Activated T-cell treated with anti-CD3 and anti-CD28 coated beads for 24 hours (primary cell): ENCODE measurements around the gene UNC5A.

Source experiments
- DNase-seq: peaks from one replicate; pipeline ENCODE4 v3.0.0-alpha.2; 2020; ENCODE audit warnings: low read depth

Gene UNC5A

GRCh38 chr5:176821441-176821840 is 11.1 kb downstream of the UNC5A start:
- no peak for DNase-seq

DNA sequence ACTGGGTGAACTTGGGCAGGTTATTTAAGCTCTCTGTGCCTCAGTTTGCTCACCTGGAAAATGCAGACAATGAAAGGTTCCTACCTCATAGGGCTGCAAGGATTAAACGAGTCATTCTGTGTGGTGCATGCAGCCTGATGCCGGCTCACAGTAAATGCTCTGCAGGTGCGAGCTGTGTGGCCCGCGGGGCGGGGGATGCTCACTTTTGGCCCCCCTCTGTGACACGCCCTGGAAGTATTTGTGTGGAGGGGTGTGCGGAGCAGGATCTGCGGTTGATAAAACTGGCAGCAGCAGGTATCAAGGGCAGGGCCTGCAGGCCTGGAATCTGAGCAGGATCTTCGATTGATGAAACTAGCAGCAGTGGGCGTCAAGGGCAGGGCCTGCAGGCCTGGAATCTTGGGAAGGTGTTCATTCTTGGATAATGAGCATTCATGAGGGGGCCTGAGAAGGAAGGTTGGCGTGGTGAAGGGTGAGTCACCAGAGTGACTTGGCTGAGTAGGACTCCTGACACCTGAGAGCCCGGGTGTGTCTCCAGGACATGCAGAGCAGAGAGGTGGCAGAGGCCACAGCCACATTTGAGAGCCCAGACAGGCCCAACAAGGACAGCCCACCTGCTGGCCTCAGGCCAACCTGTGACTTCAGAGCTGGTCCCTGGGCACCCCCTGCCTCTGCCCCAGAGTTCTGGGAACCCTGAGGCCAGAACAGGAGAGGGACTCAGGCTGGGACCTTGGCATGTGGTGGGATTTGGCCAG is 11.9 kb downstream of the UNC5A start:
- no peak for DNase-seq

- no peak for DNase-seq
These were observed 12.6 kb downstream of the UNC5A start for GRCh38 chr5:176822793-176823481.

DNA sequence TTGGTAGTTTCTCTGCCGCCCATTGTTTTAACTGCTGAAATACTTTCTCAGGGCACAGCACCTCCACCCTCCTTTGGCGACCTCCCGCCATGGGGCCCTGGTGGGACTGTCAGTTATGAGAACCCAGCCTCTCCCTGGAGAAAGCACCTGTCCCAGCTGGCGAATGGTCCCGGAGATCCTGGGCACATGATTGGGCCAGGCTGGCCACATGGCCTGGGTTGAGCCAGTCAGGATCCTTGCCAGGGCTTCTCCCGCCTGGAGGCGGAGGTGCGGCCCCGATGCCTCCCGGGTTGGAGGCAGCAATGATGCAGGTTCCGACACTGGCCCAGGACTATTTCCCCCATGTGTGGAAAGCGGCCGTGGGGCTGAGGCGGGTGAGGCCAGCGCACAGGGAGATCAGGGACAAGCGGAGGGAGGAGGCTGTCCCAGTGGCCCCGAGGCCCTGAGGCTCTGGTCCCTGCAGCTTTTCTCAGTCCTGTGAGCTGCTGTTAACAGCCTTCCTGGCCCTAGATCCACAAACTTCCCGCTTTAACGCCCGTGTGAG is 13.6 kb downstream of the UNC5A start:
- DNase-seq, result no peak

- DNase-seq, result no peak
These were observed 14.2 kb downstream of the UNC5A start for GRCh38 chr5:176824604-176825003.

DNA sequence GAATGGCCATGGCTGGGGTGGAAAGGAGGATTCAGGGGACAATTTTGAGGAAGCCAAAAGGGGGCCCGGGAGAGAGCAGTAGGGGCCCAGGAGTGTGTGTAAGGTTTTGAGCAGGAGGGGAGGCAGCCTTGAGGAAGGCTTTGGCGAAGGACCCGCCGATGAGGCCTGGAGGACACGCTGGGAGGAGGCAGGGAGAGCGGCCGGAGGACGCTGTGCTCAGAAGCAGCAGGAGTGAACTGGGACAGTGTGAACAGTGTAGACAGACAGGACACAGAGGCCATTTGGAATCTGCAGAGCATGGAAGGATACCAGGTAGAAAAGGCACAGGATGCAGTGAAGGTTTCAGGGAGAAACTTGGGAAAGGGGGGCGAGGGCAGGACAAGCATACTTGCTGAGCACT is 14.9 kb downstream of the UNC5A start:
- DNase-seq, result no peak

GRCh38 chr5:176825957-176826356 is 15.6 kb downstream of the UNC5A start:
- DNase-seq, result no peak

GRCh38 chr5:176827736-176828414 is 17.5 kb downstream of the UNC5A start:
- DNase-seq, result no peak

- no peak for DNase-seq
These were observed 19.0 kb downstream of the UNC5A start for GRCh38 chr5:176829320-176829719.

DNA sequence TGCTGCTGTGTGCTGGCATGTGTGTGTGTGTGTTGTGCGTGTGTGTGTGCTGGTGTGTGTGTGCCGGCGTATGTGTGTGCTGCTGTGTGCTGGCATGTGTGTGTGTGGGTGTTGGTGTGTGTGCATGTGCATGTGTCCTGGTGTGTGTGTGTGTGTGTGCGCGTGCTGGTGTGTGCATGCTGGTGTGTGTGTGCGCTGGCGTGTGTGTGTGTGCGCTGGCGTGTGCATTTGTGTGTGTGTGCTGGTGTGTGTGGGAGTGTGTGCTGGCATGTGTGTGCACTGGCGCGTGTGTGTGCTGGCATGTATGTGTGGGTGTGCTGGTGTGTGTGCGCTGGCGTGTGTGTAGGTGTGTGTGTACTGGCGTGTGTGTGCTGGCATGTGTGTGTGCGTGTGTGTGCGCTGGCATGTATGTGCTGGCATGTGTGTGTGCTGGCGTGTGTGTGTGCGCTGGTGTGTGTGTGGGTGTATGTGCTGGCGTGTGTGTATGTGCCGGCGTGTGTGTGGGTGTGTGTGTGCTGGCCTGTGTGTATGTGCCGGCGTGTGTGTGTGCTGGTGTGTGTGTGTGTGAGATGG is 20.1 kb downstream of the UNC5A start:
- DNase-seq, result no peak

- DNase-seq, result no peak
These were observed 20.6 kb downstream of the UNC5A start for GRCh38 chr5:176830995-176831423.

DNA sequence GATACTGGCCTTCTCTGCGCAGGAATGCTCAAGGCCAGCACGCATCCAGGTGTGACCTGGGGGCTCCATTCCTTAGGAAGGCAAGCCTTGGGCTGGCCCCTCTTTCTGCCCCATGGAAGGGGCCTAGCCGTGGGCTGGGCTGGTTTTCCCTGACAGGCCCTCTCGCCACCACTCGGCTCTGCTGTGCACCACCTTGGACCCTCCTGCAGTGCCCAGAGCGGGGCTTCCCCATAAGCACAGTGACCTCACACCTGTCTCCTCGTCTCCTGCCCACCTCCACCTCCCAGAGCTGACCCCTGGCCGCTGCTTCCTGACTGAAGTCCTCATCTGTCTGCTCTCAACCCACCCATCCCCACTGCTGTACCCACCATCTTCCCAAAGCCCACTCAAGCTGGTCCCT is 21.1 kb downstream of the UNC5A start:
- DNase-seq, result no peak

- no peak for DNase-seq
These were observed 21.8 kb downstream of the UNC5A start for GRCh38 chr5:176832162-176832561.

DNA sequence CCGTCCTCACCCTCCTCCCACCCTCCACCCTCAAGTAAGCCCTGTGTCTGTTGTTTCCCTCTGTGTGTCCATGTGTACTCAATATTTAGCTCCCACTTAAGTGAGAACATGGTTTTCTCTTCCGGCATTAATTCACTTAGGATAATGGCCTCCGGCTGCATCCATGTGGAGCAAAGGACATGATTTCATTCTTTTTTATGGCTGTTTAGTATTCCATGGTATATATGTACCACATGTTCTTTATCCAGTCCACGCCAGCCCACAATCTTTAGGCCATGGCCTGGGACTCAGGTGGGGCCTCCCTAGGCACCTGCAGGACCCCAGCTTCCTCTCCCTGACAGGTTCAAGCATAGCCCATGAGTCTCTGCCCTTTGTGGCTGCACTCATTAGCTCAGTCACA is 22.9 kb downstream of the UNC5A start:
- DNase-seq, result no peak

GRCh38 chr5:176835918-176836317 is 25.6 kb downstream of the UNC5A start:
- no peak for DNase-seq

GRCh38 chr5:176836811-176837706 is 26.7 kb downstream of the UNC5A start:
- DNase-seq, result no peak

- peak; percentile 61 for DNase-seq
These were observed 27.4 kb downstream of the UNC5A start for GRCh38 chr5:176837707-176838115.

GRCh38 chr5:176843673-176844072 is 33.3 kb downstream of the UNC5A start:
- no peak for DNase-seq

GRCh38 chr5:176844281-176844680 is 33.9 kb downstream of the UNC5A start:
- DNase-seq, result no peak

DNA sequence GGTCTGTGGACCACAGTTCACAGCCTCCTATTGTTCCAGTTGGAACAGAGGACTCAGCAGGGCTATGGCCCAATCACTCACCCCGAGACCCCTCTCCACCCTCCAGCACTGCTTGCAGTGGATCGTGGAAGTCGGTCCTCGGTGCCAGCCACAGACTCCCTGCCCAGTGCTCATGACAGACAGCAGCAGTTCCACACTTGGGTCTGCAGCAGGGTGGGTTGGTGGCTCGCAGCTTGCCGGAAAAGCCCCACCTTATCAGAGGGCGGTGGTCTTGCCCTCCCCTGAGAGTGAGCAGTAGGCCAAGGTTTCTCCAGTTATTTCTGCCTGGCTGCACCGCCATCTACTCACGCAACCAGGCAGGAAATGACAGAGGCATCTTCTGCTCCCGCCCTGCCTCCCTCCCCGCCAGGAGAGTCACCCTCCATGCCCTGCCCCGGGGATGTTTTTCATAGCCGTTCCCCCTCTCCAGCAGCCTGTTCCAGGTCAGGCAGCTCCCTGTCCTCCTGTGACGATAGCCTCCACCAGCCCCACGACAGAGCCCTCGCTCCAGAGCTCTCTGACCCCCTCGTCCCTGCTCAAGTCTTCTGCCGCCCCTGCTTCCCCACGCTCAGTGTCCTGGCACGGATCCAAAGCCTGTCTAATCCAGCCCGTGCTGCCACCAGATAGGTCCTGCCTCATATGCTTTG is 34.5 kb downstream of the UNC5A start:
- no peak for DNase-seq

- no peak for DNase-seq
These were observed 35.0 kb downstream of the UNC5A start for GRCh38 chr5:176845392-176845713.
